Measurements from ENCODE around the gene PWWP2B. TPM values are rescaled to one million over a fixed set of nuclear protein-coding genes. Genes with fewer than 3 reads are reported as not detected.

Gene PWWP2B
- total and polyA plus RNA-seq, 2 experiments from 2014 or later: 0.66 to 5.8 TPM

DNA sequence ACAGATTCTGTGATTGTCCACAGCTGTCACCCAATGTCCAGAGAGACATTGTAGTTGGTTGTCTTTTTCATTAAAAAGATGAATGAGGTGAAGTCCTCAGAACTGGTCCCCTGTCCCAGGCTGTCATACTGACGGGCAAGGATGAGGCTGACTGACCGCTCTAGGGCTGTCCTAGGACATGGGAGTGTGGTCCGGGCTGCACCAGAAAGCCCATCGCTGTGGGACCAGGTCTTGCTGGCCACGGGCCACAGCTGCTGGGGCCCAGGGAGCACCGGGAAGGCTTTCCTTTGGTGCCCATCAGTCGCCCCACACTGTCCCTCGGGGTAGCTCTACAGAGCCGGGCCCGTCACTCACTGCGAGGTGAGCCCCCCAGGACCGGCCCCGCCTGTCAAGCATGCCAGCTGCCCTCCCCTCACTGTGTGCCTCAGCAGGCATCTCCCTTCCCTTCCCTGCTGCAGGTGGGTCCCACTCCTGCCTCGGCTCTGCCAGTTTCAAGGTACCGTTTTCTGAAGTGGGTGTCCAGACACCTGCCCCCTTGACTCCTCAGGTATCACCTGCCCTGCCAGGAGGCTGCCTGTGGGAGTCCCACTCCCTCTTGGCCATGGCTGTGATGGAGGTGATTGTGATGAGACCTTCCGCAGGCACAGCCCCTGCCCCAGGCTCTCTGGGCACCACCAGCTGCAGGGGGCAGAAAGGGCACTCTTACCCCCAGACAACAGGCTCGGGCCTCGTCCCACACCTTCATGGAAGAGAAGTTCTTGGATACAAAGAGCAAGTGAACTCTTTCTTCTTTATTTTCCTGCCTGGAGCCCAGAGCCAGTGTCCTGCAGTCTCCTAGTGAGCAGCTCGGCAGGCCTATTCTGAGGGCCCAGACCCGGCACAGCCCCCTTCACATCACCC, 43.3 kb upstream of the PWWP2B start:
- H3K27ac ChIP-seq: no peak overlapping the region
- H3F3A ChIP-seq (ENCODE audit: insufficient read depth): no peaks in the 10 kb centered on the region
- H3K79me2 ChIP-seq (ENCODE audit: insufficient read depth): no peaks in the 10 kb centered on the region
- no peaks in the 10 kb centered on the region for H3K36me3 ChIP-seq (ENCODE audit: low read depth)
- no peak overlapping the region for H3K9ac ChIP-seq
- no peak overlapping the region for H3K4me3 ChIP-seq
- no peaks in the 10 kb centered on the region for H3K9me2 ChIP-seq (ENCODE audit: insufficient read depth)
- no peak for DNase-seq
- TF ChIP-seq EZH2phosphoT487 (IDR thresholded peaks at IDR 0.05; ENCODE audit: insufficient read depth, low read depth): no peak
- TF ChIP-seq EZH2 (IDR thresholded peaks at IDR 0.05; ENCODE audit: insufficient read depth, poor library complexity, severe bottlenecking): no peak
- H4K20me1 ChIP-seq (ENCODE audit: insufficient read depth): no peaks in the 10 kb centered on the region
- H2AFZ ChIP-seq: no peak overlapping the region
- in situ Hi-C loops (cut with MboI): no loop called here
- 89 to 91% methylated on average over 13 to 18 of the region's 20 CpGs for WGBS, 2 experiments (ENCODE audit: low coverage in 1 of 2, low lambda C conversion rate in 2 of 2, missing lambda C conversion rate in 2 of 2)
- H3K9me3 ChIP-seq (ENCODE audit: low read depth): no peaks in the 10 kb centered on the region
- H3K27me3 ChIP-seq (replicated peaks; ENCODE audit: insufficient read depth): no peaks in the 10 kb centered on the region
- no peaks in the 10 kb centered on the region for H3K4me1 ChIP-seq (ENCODE audit: insufficient read depth)
- H3K4me2 ChIP-seq (ENCODE audit: unreplicated experiment): no peak overlapping the region

DNA sequence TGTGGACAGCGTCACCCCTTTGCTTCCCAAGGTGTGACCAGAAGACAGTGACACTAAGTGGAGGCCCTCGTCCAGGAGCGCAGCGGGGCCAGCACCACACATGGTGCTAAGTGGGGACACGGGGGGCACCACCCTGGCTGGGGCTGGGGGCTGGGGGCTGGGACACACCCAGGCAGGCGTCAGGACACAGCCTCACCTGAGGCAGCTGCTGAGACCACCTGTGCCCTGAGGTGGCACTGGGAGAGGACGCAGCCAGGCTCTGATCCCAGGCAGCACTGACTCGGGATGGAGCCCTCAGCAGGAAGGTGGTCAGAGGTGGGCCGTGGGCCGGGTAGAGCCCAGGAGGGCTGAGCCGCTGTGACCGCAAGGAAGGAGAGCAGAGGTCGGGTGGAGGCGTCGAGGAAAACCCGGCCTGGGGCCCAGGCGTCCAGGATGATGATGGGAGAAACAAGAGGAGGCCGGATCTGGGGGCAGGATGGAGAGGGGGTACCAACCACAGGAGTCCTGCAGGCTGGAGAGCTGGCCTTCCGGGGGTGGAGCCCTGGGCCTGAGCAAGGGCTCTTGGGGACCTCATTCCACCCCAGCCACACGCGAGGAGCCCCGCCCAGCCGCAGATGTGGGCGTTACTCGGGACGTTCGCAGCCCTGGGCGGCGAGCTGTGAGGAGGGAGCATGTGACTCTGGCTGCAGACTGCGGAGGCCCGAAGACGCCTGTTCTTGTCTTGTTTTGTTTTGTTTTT, 42.5 kb upstream of the PWWP2B start:
- WGBS, 2 experiments (ENCODE audit: low coverage in 1 of 2, low lambda C conversion rate in 2 of 2, missing lambda C conversion rate in 2 of 2): 76 to 77% methylated on average over 30 to 32 of the region's 32 CpGs
- H2AFZ ChIP-seq: no peak overlapping the region

DNA sequence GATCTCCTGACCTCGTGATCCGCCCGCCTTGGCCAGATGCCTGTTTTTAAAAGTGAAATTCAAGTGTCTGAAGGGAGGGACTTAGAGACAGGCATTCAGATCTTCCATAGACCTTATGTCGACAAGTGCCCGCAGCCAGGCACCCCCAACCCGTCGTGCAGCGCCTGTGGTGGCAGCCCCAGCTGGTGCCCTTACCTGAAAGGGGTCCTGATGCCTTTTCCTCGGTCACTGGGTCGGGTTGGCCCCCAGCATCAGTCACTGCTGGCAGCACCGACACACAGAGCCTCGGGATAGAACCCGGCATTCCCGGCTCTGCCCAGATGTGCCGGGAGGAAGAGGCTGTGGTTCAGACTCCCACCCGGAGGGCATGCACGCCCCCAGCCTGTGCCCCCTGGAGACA, 41.7 kb upstream of the PWWP2B start:
- Histone ChIP-seq H2AFZ (no peak overlapping the region), H3K9me2 (ENCODE audit: insufficient read depth) (no peaks in the 10 kb centered on the region), H3K36me3 (ENCODE audit: low read depth) (no peaks in the 10 kb centered on the region), H3K4me3 (no peak overlapping the region), H3K4me1 (ENCODE audit: insufficient read depth) (no peaks in the 10 kb centered on the region), H3F3A (ENCODE audit: insufficient read depth) (no peaks in the 10 kb centered on the region), H4K20me1 (ENCODE audit: insufficient read depth) (no peaks in the 10 kb centered on the region), H3K4me2 (ENCODE audit: unreplicated experiment) (no peak overlapping the region), H3K79me2 (ENCODE audit: insufficient read depth) (no peaks in the 10 kb centered on the region), H3K27ac (no peak overlapping the region), H3K27me3 (replicated peaks; ENCODE audit: insufficient read depth) (no peaks in the 10 kb centered on the region), H3K9me3 (ENCODE audit: low read depth) (no peaks in the 10 kb centered on the region), H3K9ac (no peak overlapping the region)
- in situ Hi-C loops (cut with MboI): no loop called here
- DNase-seq: no peak
- 87 to 95% methylated on average over 17 of the region's 17 CpGs for WGBS, 2 experiments (ENCODE audit: low coverage in 1 of 2, low lambda C conversion rate in 2 of 2, missing lambda C conversion rate in 2 of 2)
- TF ChIP-seq EZH2phosphoT487 (IDR thresholded peaks at IDR 0.05; ENCODE audit: insufficient read depth, low read depth) (no peak), EZH2 (IDR thresholded peaks at IDR 0.05; ENCODE audit: insufficient read depth, poor library complexity, severe bottlenecking) (no peak)

More for the DNA sequence above, 42.5 kb upstream of the PWWP2B start:
- in situ Hi-C loops (cut with MboI): no loop called here
- no peak overlapping the region for H3K9ac ChIP-seq
- H3K9me3 ChIP-seq (ENCODE audit: low read depth): no peaks in the 10 kb centered on the region
- no peaks in the 10 kb centered on the region for H3K27me3 ChIP-seq (replicated peaks; ENCODE audit: insufficient read depth)
- no peaks in the 10 kb centered on the region for H3K9me2 ChIP-seq (ENCODE audit: insufficient read depth)
- H3K4me2 ChIP-seq (ENCODE audit: unreplicated experiment): no peak overlapping the region
- no peaks in the 10 kb centered on the region for H3F3A ChIP-seq (ENCODE audit: insufficient read depth)
- no peaks in the 10 kb centered on the region for H4K20me1 ChIP-seq (ENCODE audit: insufficient read depth)
- no peaks in the 10 kb centered on the region for H3K4me1 ChIP-seq (ENCODE audit: insufficient read depth)
- no peak overlapping the region for H3K27ac ChIP-seq
- H3K79me2 ChIP-seq (ENCODE audit: insufficient read depth): no peaks in the 10 kb centered on the region
- no peak for DNase-seq
- TF ChIP-seq EZH2phosphoT487 (IDR thresholded peaks at IDR 0.05; ENCODE audit: insufficient read depth, low read depth) (no peak), EZH2 (IDR thresholded peaks at IDR 0.05; ENCODE audit: insufficient read depth, poor library complexity, severe bottlenecking) (no peak)
- no peak overlapping the region for H3K4me3 ChIP-seq
- H3K36me3 ChIP-seq (ENCODE audit: low read depth): no peaks in the 10 kb centered on the region

DNA sequence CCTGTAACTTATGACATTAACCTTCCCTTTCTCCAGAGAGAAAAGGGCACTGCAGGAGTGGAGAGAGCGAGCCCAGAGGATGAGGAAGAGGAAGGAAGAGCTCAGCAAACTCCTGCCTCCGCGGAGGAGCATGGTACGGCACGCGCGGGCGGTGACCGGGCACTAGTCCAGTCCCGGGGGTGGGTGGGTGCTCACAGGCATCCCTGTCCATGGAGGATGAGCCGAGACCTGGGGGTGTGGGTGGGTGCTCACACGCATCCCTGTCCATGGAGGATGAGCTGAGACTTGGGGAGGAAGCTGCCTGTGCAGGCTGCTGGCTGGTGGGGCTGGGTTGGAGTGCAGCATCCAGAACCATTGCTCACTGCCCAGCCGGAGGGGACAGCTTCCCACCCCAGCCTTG, 41.2 kb upstream of the PWWP2B start:
- H3K9me2 ChIP-seq (ENCODE audit: insufficient read depth): no peaks in the 10 kb centered on the region
- no peak overlapping the region for H2AFZ ChIP-seq
- in situ Hi-C loops (cut with MboI): no loop called here
- H3K4me1 ChIP-seq (ENCODE audit: insufficient read depth): no peaks in the 10 kb centered on the region
- no peaks in the 10 kb centered on the region for H3K36me3 ChIP-seq (ENCODE audit: low read depth)
- H3K27me3 ChIP-seq (replicated peaks; ENCODE audit: insufficient read depth): no peaks in the 10 kb centered on the region
- no peak overlapping the region for H3K4me3 ChIP-seq
- H4K20me1 ChIP-seq (ENCODE audit: insufficient read depth): no peaks in the 10 kb centered on the region
- no peaks in the 10 kb centered on the region for H3K9me3 ChIP-seq (ENCODE audit: low read depth)
- no peak for DNase-seq
- 93 to 94% methylated on average over 13 of the region's 13 CpGs for WGBS, 2 experiments (ENCODE audit: low coverage in 1 of 2, low lambda C conversion rate in 2 of 2, missing lambda C conversion rate in 2 of 2)
- H3F3A ChIP-seq (ENCODE audit: insufficient read depth): no peaks in the 10 kb centered on the region
- TF ChIP-seq EZH2 (IDR thresholded peaks at IDR 0.05; ENCODE audit: insufficient read depth, poor library complexity, severe bottlenecking) (no peak), EZH2phosphoT487 (IDR thresholded peaks at IDR 0.05; ENCODE audit: insufficient read depth, low read depth) (no peak)
- H3K79me2 ChIP-seq (ENCODE audit: insufficient read depth): no peaks in the 10 kb centered on the region
- H3K9ac ChIP-seq: no peak overlapping the region
- no peak overlapping the region for H3K27ac ChIP-seq
- no peak overlapping the region for H3K4me2 ChIP-seq (ENCODE audit: unreplicated experiment)
